ENCODE measurements around the gene ZMIZ1. TPM values are rescaled to one million over a fixed set of nuclear protein-coding genes. Genes with fewer than 3 reads are reported as not detected.

ZMIZ1 gene
- total RNA-seq, 4 donors from 2014 or later: 65.5 to 88.2 (median 69.3) TPM

DNA sequence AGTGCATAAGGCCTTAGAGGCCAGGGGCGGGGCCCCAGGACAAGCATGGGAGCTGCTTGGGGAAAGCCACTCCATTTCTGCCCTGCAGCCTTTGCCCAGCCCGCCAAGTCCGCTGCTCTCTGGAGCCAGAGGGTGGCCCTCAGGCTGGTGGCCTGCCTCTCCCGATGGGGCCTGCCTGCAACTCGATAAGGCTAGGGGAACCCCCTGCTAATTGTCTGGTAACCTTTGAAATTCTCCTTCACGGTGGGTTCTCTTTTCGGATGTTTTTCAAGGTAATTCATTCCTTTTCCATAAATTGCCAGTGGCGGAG lies 94.9 kb downstream of the ZMIZ1 start:
- H3K27ac ChIP-seq: peak overlapping the region in 1 of 4 donors; percentile 1
- H3K4me1 ChIP-seq: peaks cover 0 to 74% (median 29%) of the 10 kb centered on the region in 4 donors
- H3K36me3 ChIP-seq: peaks cover 0 to 52% (median 5%) of the 10 kb centered on the region in 3 donors
- DNase-seq (ENCODE audit: low spot score in 2 of 2): no peak
- no peaks in the 10 kb centered on the region for H3K9me3 ChIP-seq
- H3K27me3 ChIP-seq: no peaks in the 10 kb centered on the region
- TF ChIP-seq, protein P1, sequence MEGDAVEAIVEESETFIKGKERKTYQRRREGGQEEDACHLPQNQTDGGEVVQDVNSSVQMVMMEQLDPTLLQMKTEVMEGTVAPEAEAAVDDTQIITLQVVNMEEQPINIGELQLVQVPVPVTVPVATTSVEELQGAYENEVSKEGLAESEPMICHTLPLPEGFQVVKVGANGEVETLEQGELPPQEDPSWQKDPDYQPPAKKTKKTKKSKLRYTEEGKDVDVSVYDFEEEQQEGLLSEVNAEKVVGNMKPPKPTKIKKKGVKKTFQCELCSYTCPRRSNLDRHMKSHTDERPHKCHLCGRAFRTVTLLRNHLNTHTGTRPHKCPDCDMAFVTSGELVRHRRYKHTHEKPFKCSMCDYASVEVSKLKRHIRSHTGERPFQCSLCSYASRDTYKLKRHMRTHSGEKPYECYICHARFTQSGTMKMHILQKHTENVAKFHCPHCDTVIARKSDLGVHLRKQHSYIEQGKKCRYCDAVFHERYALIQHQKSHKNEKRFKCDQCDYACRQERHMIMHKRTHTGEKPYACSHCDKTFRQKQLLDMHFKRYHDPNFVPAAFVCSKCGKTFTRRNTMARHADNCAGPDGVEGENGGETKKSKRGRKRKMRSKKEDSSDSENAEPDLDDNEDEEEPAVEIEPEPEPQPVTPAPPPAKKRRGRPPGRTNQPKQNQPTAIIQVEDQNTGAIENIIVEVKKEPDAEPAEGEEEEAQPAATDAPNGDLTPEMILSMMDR (IDR thresholded peaks at IDR 0.05): no peak
- no peak for TF ChIP-seq EP300 (IDR thresholded peaks at IDR 0.05)
- TF ChIP-seq POLR2A (IDR thresholded peaks at IDR 0.05): no peak
- WGBS, 2 donors: 82 to 83% methylated on average over 8 of the region's 8 CpGs
- H3K4me3 ChIP-seq: no peak overlapping the region

DNA sequence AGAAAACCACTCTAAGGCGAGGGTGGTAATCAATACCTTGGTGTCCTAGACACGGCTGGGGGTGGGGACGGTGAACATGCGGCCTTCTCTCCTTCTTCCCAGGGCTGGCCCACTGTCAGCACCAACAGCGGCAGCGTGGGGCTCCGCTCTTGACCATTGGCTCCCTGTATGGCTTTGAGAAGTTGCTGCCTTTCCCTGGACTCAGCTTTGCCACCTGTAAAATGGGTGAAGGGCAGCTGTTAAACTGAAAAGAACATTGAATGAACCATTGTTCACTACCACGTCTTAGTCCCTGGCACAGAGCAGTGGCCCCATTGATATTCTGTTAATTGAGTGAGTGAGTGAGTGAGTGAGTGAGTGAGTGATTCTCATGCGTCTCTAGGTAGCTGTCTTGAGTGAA lies 95.3 kb downstream of the ZMIZ1 start:
- TF ChIP-seq POLR2A (IDR thresholded peaks at IDR 0.05) (no peak), EP300 (IDR thresholded peaks at IDR 0.05) (no peak)
- TF ChIP-seq, protein P1 (IDR thresholded peaks at IDR 0.05): no peak
- peaks cover 0 to 70% (median 24%) of the 10 kb centered on the region in 4 donors for H3K4me1 ChIP-seq
- H3K9me3 ChIP-seq: no peaks in the 10 kb centered on the region
- H3K4me3 ChIP-seq: no peak overlapping the region
- no peak for DNase-seq (ENCODE audit: low spot score in 2 of 2)
- WGBS, 2 donors: 87 to 90% methylated on average over 9 of the region's 9 CpGs
- H3K36me3 ChIP-seq: peaks cover 0 to 57% (median 5%) of the 10 kb centered on the region in 3 donors
- H3K27ac ChIP-seq: no peak overlapping the region
- no peaks in the 10 kb centered on the region for H3K27me3 ChIP-seq

DNA sequence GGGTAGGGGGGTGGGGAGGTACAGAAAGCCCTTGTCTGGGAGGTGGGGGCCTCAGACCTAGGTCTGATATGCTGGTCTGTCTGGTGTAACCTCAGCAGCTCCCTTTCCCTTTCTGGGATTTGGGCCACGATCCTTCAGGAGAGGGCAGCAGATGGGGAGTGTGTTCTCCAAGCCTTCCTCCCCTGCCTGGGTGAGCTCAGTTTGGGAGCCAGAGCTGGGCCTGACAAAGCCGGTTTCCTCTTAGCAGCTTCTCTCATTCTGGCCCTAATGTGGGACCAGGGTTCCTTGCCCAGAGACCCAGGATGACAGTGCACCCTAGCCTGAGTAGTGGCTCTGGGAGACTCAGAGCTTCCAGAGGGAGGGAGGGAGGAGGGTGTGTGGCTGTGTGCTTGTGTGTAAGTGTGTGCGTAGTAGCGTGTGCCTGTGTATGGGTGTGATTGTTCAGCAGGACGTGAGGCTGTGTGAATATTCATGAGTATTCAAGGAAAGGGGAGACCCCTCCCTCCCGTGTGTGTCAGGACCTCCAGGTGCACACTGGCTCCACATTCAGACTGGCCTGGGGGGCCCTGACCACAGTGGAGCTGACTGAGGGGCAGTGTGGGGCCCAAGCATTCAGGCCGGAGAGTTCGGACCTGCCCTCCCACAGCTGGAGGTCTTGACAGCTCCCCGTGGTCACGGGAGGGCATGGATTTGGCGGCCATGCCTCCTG lies 96.5 kb downstream of the ZMIZ1 start:
- no peak overlapping the region for H3K4me3 ChIP-seq
- TF ChIP-seq EP300 (IDR thresholded peaks at IDR 0.05) (no peak), POLR2A (IDR thresholded peaks at IDR 0.05) (no peak)
- TF ChIP-seq, protein P1 (IDR thresholded peaks at IDR 0.05): no peak
- no peaks in the 10 kb centered on the region for H3K27me3 ChIP-seq
- H3K27ac ChIP-seq: peak overlapping the region in 2 of 4 donors; percentile 51 to 55
- 50 to 65% methylated on average over 11 of the region's 11 CpGs for WGBS, 2 donors
- DNase-seq (ENCODE audit: low spot score in 2 of 2): no peak
- H3K9me3 ChIP-seq: no peaks in the 10 kb centered on the region
- H3K36me3 ChIP-seq: peaks cover 0 to 68% (median 5%) of the 10 kb centered on the region in 3 donors
- peaks cover 0 to 63% (median 13%) of the 10 kb centered on the region in 4 donors for H3K4me1 ChIP-seq

DNA sequence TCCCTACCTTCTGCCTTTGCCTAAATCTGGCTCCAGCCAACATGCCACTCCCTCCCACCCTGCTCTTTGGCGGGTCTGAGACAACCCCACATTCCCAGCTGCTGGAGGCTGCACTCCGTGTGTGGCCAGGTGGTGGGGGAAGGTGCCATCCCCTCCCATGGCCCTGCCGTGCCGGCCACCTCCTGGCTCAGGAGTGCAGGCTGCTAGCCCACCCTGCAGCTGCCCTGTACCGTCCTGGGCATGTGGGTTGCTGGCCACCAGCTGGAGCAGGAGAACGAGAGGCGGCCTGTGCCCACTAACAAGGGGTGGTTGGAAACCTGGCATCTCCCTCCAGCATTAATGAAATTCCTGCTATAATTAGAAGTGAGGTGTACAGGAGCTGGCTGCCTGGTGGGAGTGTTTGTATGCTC lies 97.6 kb downstream of the ZMIZ1 start:
- DNase-seq (ENCODE audit: low spot score in 2 of 2): no peak
- Histone ChIP-seq H3K36me3 (peaks cover 0 to 79% (median 5%) of the 10 kb centered on the region in 3 donors), H3K4me1 (peaks cover 0 to 63% (median 6%) of the 10 kb centered on the region in 4 donors), H3K4me3 (no peak overlapping the region), H3K9me3 (no peaks in the 10 kb centered on the region), H3K27me3 (no peaks in the 10 kb centered on the region), H3K27ac (no peak overlapping the region)
- 68 to 77% methylated on average over 7 of the region's 7 CpGs for WGBS, 2 donors
- TF ChIP-seq, protein P1 (IDR thresholded peaks at IDR 0.05): no peak
- TF ChIP-seq POLR2A (IDR thresholded peaks at IDR 0.05): no peak
- no peak for TF ChIP-seq EP300 (IDR thresholded peaks at IDR 0.05)

DNA sequence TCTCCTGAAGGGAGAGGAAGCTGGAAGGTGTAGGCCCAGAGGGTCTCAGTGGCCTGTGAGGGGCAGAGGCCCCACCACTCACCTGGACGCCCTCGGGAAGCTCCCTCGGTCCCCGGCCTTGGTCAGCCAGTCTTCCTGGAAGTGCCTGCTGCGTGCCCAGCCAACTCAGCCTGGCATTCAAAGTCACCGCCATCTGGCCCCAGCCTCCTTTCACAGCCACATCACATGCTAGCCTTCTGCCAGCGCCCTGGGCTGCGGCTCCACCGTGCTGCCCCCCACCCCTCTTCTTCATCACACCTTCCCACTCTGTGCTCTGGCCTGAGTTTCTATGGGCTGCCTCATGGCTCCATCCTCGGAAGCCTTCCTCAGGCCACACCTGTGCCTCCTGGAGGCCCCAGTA lies 98.0 kb downstream of the ZMIZ1 start:
- H3K36me3 ChIP-seq: peaks cover 0 to 82% (median 5%) of the 10 kb centered on the region in 3 donors

More for the DNA sequence above, 98.0 kb downstream of the ZMIZ1 start:
- H3K9me3 ChIP-seq: no peaks in the 10 kb centered on the region
- H3K4me3 ChIP-seq: no peak overlapping the region
- H3K27ac ChIP-seq: no peak overlapping the region
- TF ChIP-seq POLR2A (IDR thresholded peaks at IDR 0.05): no peak
- TF ChIP-seq, protein P1 (IDR thresholded peaks at IDR 0.05): no peak
- TF ChIP-seq EP300 (IDR thresholded peaks at IDR 0.05): no peak
- 88 to 93% methylated on average over 10 of the region's 10 CpGs for WGBS, 2 donors
- H3K4me1 ChIP-seq: peaks cover 0 to 65% (median 3%) of the 10 kb centered on the region in 4 donors
- no peaks in the 10 kb centered on the region for H3K27me3 ChIP-seq
- DNase-seq (ENCODE audit: low spot score in 2 of 2): no peak
